T-helper 17 cell (primary cell): ENCODE data around the gene C4BPA. TPM values are rescaled to one million over a fixed set of nuclear protein-coding genes. Genes with fewer than 3 reads are reported as not detected.
A peak's percentile ranks its signal among the peaks of the same experiment; 100 is the strongest.

Source experiments
- ATAC-seq: fragments of 150-1000 bp; cut with Tn5 transposase; 2 replicates; pipeline ENCODE4 v1.10.0; 2021; ENCODE audit warnings: mild to moderate bottlenecking, moderate library complexity
- DNase-seq, 3 donors: peaks; one replicate each; pipeline versions ENCODE4 v3.0.0 to v3.0.0-alpha.2; 2020 to 2021
- H3K9me3 ChIP-seq: one replicate; pipeline ENCODE4 v1.7.0; 2013; ENCODE audit warnings: low read length, mild to moderate bottlenecking; ENCODE audit not compliant: control insufficient read depth, poor library complexity, severe bottlenecking
- H3K27ac Mint-ChIP-seq: one replicate; pipeline ENCODE4 v1.8.0; 2022; ENCODE audit warnings: mild to moderate bottlenecking, moderate library complexity, mixed read lengths
- H3K27me3 Mint-ChIP-seq: one replicate; pipeline ENCODE4 v1.8.0; 2022; ENCODE audit warnings: mixed read lengths
- H3K36me3 Mint-ChIP-seq: one replicate; pipeline ENCODE4 v1.8.0; 2022; ENCODE audit warnings: low read depth, mixed read lengths
- H3K4me1 Mint-ChIP-seq: one replicate; pipeline ENCODE4 v1.8.0; 2022; ENCODE audit warnings: mild to moderate bottlenecking, mixed read lengths
- H3K4me3 Mint-ChIP-seq: one replicate; pipeline ENCODE4 v1.8.0; 2022; ENCODE audit warnings: mild to moderate bottlenecking, moderate library complexity, mixed read lengths
- total RNA-seq, 4 donors: library from RNA in 2 of 4; stranded (reverse) in 2 of 4; gene quantifications; one replicate each; pipeline ENCODE4 v1.2.3 and lab custom pipeline; 2022 to 2026

The C4BPA gene
- under 1 TPM in 1 of 2 donors, not detected in 1; 0.12 TPM for total RNA-seq
- total RNA-seq (lab: John Stamatoyannopoulos, UW), result 0 reads per million in 2 donors

GRCh38 chr1:207103892-207104373 lies at the start of gene C4BPA:
TSS of gene C4BPA (plus strand) at chr1:207104233. CDS start at chr1:207113026, 8,793 bp downstream.
- DNase-seq (no peak), ATAC-seq (no peak)
- H3K4me1 Mint-ChIP-seq, result peaks cover 6% of the 10 kb centered on the region
- H3K9me3 ChIP-seq, result no peaks in the 10 kb centered on the region
- H3K4me3 Mint-ChIP-seq, result no peak within 1 kb of the TSS
- H3K27me3 Mint-ChIP-seq, result peaks cover 60% of the 10 kb centered on the region
- H3K36me3 Mint-ChIP-seq, result peaks cover 2% of the 10 kb centered on the region
- no peak within 1 kb of the TSS for H3K27ac Mint-ChIP-seq

- no peaks in the 10 kb centered on the region for H3K27me3 Mint-ChIP-seq
- no peaks in the 10 kb centered on the region for H3K9me3 ChIP-seq
- peak overlapping the region; percentile 95 for H3K27ac Mint-ChIP-seq
- no peaks in the 10 kb centered on the region for H3K36me3 Mint-ChIP-seq
- H3K4me1 Mint-ChIP-seq, result peaks cover 23% of the 10 kb centered on the region
- ATAC-seq (no peak), DNase-seq (no peak)
- H3K4me3 Mint-ChIP-seq, result peak overlapping the region; percentile 0
Observed at GRCh38 chr1:207054491-207054890, 49.5 kb upstream of the C4BPA start.

DNA sequence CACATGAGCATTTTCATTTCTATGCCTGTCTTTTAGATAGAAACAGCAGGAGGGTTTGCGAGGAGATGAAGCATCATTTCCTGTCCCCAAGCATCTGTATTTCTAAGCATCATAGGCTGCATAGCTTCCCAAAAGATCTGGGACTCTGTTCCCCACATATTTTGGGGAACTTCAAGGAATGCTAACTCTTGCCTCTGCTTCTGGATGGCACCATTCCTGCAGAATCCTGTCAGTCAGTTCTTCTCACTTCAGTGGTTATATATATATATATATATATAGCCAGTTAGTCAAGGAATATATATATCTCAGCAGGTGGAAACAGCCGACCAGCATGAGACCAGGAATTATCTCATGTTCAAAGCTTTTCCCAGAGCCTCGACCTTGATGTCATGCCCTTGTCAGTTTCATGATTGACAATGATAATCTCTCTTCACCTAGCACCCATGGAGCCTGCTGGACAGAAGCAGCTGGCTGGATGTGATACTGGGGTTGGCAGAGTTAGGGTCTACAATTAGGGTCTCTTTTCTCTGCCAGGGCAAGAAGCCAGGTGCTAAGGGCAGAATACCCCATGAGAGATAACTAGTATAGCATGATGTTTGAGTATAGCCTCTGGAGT lies 48.5 kb upstream of the C4BPA start:
- no peaks in the 10 kb centered on the region for H3K36me3 Mint-ChIP-seq
- no peak for DNase-seq
- H3K4me3 Mint-ChIP-seq, result no peak overlapping the region
- no peaks in the 10 kb centered on the region for H3K27me3 Mint-ChIP-seq
- H3K9me3 ChIP-seq, result no peaks in the 10 kb centered on the region
- peaks cover 17% of the 10 kb centered on the region for H3K4me1 Mint-ChIP-seq
- H3K27ac Mint-ChIP-seq, result no peak overlapping the region
- no peak for ATAC-seq

GRCh38 chr1:207056673-207057072 lies 47.4 kb upstream of the C4BPA start:
- Mint-ChIP-seq H3K4me1 (peaks cover 14% of the 10 kb centered on the region), H3K27ac (no peak overlapping the region), H3K36me3 (no peaks in the 10 kb centered on the region), H3K27me3 (no peaks in the 10 kb centered on the region), H3K4me3 (no peak overlapping the region)
- no peaks in the 10 kb centered on the region for H3K9me3 ChIP-seq
- DNase-seq, result no peak
- no peak for ATAC-seq

DNA sequence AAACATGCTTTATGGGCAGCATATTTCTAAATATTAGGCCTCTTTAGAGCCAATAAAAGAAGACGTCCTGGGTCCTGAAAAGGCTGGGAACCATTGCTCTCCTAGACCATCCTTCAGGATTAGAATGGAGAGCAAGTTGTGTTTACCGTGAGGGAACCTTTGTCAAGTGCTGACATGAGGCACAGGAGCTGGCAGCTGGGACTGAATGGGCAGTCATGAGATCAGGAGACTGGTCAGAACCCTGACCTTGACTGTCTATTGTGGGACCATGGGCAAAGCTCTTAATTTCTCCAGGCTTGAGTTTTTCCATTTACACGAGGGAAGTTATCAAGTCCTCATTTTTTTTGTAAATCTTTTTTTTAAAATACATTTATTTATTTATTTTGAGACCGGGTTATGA lies 45.8 kb upstream of the C4BPA start:
- Mint-ChIP-seq H3K27me3 (no peaks in the 10 kb centered on the region), H3K4me1 (peaks cover 5% of the 10 kb centered on the region), H3K36me3 (peaks cover 6% of the 10 kb centered on the region), H3K4me3 (no peak overlapping the region), H3K27ac (no peak overlapping the region)
- H3K9me3 ChIP-seq, result no peaks in the 10 kb centered on the region
- DNase-seq (no peak), ATAC-seq (no peak)

GRCh38 chr1:207058878-207059867 lies 44.9 kb upstream of the C4BPA start:
- H3K4me1 Mint-ChIP-seq, result peaks cover 2% of the 10 kb centered on the region
- no peaks in the 10 kb centered on the region for H3K9me3 ChIP-seq
- no peak overlapping the region for H3K4me3 Mint-ChIP-seq
- DNase-seq (no peak), ATAC-seq (no peak)
- H3K27ac Mint-ChIP-seq, result no peak overlapping the region
- H3K27me3 Mint-ChIP-seq, result no peaks in the 10 kb centered on the region
- H3K36me3 Mint-ChIP-seq, result peaks cover 6% of the 10 kb centered on the region

DNA sequence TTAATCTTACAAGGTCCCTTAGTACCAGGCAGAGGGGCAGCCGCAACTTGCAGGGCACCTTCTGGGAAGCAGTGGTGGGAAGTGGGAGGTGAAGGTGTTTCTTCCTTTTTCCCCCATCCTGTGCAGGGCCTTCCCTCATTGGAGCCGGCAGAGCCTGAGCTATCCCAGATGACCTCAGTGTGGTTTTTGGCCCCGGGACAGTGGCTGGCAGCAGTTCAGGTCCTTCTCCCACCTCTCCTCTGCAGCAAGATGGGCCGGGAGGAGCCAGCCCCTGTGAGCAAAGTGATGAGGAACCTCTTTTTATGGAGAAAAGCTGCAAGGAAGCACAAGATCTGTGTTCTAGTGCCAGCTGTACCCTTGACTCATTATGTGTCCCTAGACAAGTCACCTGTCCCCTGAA lies 44.2 kb upstream of the C4BPA start:
- peaks cover 6% of the 10 kb centered on the region for H3K36me3 Mint-ChIP-seq
- ATAC-seq, result no peak
- DNase-seq, result no peak
- no peaks in the 10 kb centered on the region for H3K9me3 ChIP-seq
- no peak overlapping the region for H3K27ac Mint-ChIP-seq
- no peak overlapping the region for H3K4me3 Mint-ChIP-seq
- no peaks in the 10 kb centered on the region for H3K27me3 Mint-ChIP-seq
- no peaks in the 10 kb centered on the region for H3K4me1 Mint-ChIP-seq

GRCh38 chr1:207060596-207060995 lies 43.4 kb upstream of the C4BPA start:
- Mint-ChIP-seq H3K27me3 (no peaks in the 10 kb centered on the region), H3K4me1 (no peaks in the 10 kb centered on the region), H3K36me3 (peaks cover 6% of the 10 kb centered on the region), H3K4me3 (no peak overlapping the region), H3K27ac (no peak overlapping the region)
- no peaks in the 10 kb centered on the region for H3K9me3 ChIP-seq
- ATAC-seq (no peak), DNase-seq (no peak)

- peaks cover 6% of the 10 kb centered on the region for H3K36me3 Mint-ChIP-seq
- H3K4me1 Mint-ChIP-seq, result no peaks in the 10 kb centered on the region
- no peak overlapping the region for H3K4me3 Mint-ChIP-seq
- no peaks in the 10 kb centered on the region for H3K9me3 ChIP-seq
- ATAC-seq (no peak), DNase-seq (no peak)
- H3K27me3 Mint-ChIP-seq, result no peaks in the 10 kb centered on the region
- H3K27ac Mint-ChIP-seq, result no peak overlapping the region
Observed at GRCh38 chr1:207062058-207062457, 42.0 kb upstream of the C4BPA start.

DNA sequence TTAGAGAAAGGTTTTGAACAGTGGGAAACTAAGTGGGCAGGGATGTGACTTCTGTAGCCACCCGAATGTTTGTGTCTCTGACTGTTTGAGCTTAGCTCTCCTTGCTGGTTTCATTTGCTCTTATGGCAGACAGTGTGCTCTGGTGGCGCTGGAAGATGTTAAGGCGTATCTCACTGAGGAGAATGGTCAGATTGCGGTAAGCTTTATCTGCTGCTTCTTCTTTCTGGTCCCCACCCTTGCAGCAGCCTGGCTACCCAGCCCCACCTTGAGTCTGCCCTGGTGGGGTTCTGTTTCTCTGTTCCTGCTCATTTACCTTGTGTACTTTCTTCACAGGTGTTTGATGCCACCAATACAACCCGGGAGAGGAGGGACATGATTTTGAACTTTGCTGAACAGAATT lies 41.0 kb upstream of the C4BPA start:
- H3K4me1 Mint-ChIP-seq, result no peaks in the 10 kb centered on the region

GRCh38 chr1:207064561-207064960 lies 39.5 kb upstream of the C4BPA start:
- Mint-ChIP-seq H3K27me3 (no peaks in the 10 kb centered on the region), H3K4me3 (no peak overlapping the region), H3K27ac (no peak overlapping the region), H3K36me3 (peaks cover 6% of the 10 kb centered on the region), H3K4me1 (peaks cover 5% of the 10 kb centered on the region)
- no peaks in the 10 kb centered on the region for H3K9me3 ChIP-seq
- ATAC-seq (no peak), DNase-seq (no peak)

More for the DNA sequence above, 41.0 kb upstream of the C4BPA start:
- H3K27ac Mint-ChIP-seq, result no peak overlapping the region
- H3K4me3 Mint-ChIP-seq, result no peak overlapping the region
- peaks cover 6% of the 10 kb centered on the region for H3K36me3 Mint-ChIP-seq
- H3K9me3 ChIP-seq, result no peaks in the 10 kb centered on the region
- DNase-seq, result no peak
- no peaks in the 10 kb centered on the region for H3K27me3 Mint-ChIP-seq
- no peak for ATAC-seq

GRCh38 chr1:207067185-207067584 lies 36.8 kb upstream of the C4BPA start:
- no peak for ATAC-seq
- Mint-ChIP-seq H3K4me1 (peaks cover 14% of the 10 kb centered on the region), H3K27me3 (no peaks in the 10 kb centered on the region)

GRCh38 chr1:207067665-207068064 lies 36.4 kb upstream of the C4BPA start:
- Mint-ChIP-seq H3K27ac (no peak overlapping the region), H3K4me3 (no peak overlapping the region), H3K36me3 (peaks cover 3% of the 10 kb centered on the region), H3K4me1 (peaks cover 14% of the 10 kb centered on the region), H3K27me3 (no peaks in the 10 kb centered on the region)
- no peaks in the 10 kb centered on the region for H3K9me3 ChIP-seq
- no peak for DNase-seq
- ATAC-seq, result no peak

More at GRCh38 chr1:207067185-207067584, 36.8 kb upstream of the C4BPA start:
- no peak overlapping the region for H3K4me3 Mint-ChIP-seq
- H3K27ac Mint-ChIP-seq, result no peak overlapping the region
- H3K9me3 ChIP-seq, result no peaks in the 10 kb centered on the region
- no peak for DNase-seq
- H3K36me3 Mint-ChIP-seq, result peaks cover 6% of the 10 kb centered on the region
